GM21529 (cell line): Measurements from ENCODE around the gene AADACL4.
A peak's percentile ranks its signal among the peaks of the same experiment; 100 is the strongest.

Experiments used
- ATAC-seq: cut with Tn5 transposase; IDR thresholded peaks from one replicate; pipeline ENCODE4 v1.9.1; 2021; ENCODE audit not compliant: unreplicated experiment

AADACL4 gene

GRCh38 chr1:12610941-12611340 is 32.9 kb upstream of the AADACL4 start:
- ATAC-seq: no peak

GRCh38 chr1:12613180-12613579 is 30.7 kb upstream of the AADACL4 start:
- ATAC-seq: no peak

GRCh38 chr1:12614402-12615158 is 29.3 kb upstream of the AADACL4 start:
- no peak for ATAC-seq

GRCh38 chr1:12615159-12615864 is 28.6 kb upstream of the AADACL4 start:
- no peak for ATAC-seq

DNA sequence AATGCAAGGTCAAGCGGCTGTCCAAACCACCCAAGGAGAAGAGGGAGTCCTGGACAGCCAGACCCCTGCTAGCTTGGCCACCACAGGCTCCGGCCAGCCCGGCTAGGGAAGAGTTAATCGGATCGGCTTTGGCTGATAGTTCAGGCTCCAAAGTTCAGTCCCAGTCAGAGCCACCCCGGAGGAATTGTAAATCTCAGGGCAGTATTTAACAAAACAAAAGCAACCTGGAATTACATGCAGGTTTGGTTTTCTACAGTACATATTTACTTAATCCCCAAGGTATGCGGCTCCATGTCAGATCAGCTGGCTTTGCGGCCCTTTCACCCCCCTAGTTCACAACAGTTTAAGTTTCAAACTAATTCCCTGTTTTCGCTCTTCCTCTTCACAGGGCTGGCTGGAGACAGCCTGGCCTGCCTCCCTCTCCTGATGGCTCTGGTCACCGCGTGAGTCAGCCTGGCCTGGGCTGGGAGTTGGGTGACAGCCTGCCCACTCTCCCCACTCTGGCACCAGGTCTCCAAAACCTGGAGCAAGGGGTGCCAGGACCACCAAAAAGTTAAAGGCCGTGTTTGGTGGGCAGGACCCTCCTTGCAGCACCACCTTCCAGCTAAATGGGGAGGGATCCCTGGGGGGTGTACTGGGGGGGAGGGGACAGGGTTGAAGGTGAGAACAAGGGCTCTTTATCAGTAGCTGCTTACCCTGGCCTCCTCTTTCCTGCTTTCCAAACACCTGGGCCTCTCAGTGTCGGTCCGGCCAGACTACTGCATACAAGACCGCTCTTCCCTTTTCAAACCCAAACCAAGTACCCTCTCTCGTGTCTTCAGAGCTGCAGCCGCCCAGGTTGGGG is 27.8 kb upstream of the AADACL4 start:
- no peak for ATAC-seq

DNA sequence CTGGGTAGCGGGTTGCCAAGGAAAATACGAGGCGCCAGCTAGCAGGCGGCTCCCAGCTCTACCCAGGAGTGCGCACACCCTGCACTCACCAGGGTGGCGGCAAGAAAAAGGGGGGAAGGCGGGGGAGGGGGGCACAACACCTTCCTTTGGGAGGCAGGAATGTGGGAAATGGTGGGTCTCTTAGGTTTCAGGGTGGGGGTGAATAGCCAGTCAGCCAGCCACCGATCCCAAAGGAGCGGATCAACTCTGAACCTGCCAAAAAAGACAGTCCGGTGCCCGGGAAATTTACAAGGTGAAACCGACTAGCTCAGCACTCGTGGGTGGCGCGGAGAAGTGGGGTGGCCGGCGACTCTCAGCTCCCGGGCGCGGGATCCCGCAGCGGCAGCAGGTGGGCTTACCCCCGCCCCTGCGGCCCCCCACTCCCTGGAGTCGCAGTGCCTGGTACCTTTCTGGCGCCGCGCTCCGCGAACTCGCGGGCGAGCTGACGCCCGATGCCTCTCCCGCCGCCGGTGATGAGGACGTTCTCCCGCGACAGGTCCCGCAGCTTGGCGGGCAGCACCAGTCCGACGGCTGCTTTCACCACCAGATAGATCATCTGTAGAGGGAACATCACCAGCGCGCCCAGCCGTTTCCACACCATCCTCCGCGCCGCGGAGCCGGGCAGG is 27.0 kb upstream of the AADACL4 start:
- no peak for ATAC-seq

DNA sequence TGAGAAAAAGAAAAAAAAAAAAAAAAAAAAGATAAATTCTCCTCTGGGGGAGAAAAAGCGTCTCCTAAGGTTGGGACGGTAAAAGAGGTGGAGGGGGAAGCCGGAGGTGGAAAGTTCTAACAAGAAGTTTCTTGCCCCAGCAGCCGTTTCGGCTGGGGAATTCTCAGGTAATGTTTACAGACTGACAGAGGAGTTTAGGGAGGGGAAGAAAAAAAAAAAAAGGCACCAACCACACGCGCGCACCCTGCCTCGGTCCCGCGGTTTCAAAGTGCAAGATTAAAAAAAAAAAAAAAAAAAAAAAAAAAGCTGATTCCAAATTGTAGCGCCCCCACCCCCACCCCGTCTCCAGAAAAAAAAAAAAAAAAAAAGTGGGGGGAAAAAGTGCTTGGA is 26.4 kb upstream of the AADACL4 start:
- ATAC-seq: no peak

GRCh38 chr1:12617901-12618660 is 25.8 kb upstream of the AADACL4 start, which contains the start of gene DHRS3:
Gene DHRS3 (minus strand): TSS chr1:12618210. CDS start chr1:12617348, 862 bp downstream.
- no peak for ATAC-seq

GRCh38 chr1:12618661-12618964 is 25.3 kb upstream of the AADACL4 start:
- ATAC-seq: no peak

- ATAC-seq: no peak
Measured at GRCh38 chr1:12618965-12619791, 24.7 kb upstream of the AADACL4 start.

DNA sequence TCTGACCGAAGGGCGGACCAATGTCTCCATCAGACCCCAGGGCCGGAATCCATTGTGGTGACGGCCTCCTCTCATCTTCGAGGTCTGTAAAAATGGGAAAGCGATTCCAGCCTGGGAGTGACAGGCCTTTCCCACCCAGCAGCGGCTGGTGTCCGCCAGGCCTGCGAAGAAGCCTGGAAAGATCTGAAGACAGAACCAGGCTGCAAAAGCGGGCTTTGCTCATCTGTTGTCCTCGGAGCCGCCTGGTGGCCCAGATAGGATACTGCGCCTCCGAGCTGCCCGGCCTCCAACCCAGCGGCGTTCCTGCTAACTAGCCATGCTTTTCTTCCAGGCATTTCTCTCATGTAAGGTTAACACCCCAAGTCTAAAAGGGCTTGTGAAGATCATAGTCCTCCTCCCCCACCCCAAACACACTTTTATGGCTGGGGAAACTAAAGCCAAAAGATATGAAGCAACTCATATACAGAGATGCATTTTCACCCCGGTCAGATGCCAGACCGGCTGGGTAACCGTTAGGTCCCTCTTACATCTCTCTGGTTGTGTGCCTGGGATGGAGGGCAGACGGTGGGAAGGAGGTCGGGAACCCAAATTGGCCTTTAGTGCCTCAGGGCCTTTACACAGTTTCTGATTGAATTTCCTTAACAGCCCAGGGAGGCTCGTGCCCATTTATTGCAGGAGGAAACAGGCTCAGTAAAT is 23.9 kb upstream of the AADACL4 start:
- ATAC-seq: peak; percentile 48

- ATAC-seq: no peak
Measured at GRCh38 chr1:12620488-12620865, 23.4 kb upstream of the AADACL4 start.

DNA sequence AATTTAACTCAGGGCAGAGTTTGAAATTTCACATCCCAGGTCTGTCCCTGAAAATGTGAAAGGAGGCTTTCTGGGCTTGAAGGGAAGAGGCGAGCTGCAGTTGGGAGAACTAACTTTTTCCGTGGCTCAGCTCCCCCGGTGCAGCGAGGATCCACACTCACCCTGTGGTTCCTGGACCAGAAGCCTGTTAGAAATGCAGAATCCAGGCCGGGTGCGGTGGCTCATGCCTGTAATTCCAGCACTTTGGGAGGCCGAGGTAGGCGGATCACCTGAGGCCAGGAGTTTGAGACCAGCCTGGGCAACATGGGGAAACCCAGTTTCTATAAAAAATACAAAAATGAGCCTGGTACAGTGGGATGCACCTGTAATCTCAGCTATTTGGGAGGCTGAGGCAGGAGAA is 23.0 kb upstream of the AADACL4 start:
- no peak for ATAC-seq

DNA sequence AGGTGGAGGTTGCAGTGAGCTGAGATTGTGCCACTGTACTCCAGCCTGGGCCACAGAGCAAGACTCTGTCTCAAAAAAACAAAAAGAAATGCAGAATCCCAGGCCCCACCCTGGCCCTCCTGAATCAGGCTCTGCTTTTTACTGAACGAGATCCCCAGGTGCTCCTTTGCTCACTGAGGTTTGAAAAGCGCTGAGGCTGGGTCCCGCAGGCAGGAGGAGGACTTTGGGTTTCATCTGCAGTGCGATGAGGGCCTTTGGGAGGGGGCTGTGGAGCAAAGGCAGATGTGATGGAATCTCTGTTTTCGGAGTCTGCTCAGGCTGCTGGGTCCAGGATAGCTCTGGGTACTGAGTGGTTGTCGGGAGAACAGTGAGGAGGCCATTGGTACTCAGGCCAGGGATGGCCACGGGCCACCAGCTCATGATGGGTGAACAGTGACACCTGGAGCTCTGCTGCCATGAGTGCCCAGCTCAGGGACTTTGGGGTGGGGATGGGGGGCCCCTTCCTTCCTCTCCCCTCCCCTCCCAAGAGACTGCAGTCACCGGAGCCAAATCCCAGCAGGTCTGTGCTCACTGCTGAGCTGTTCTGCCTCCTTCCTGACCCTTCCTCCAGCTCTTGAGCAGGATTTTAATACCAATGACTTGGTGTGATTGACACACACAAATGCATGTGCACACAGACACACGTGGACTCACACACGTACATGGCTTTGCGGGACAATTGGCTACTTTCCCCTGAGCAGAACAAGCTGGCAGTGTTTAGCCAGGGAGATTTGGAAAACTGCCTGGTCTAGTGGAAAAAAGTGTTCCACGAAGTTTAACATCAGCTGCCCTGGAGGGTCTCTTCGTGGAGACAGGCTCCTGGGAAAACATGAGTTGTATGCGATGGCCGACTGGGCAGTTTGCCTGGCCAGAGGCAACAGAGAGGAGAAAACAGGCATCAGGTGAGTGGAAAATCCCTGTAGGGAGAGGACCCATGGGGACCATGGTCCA is 22.2 kb upstream of the AADACL4 start:
- no peak for ATAC-seq

DNA sequence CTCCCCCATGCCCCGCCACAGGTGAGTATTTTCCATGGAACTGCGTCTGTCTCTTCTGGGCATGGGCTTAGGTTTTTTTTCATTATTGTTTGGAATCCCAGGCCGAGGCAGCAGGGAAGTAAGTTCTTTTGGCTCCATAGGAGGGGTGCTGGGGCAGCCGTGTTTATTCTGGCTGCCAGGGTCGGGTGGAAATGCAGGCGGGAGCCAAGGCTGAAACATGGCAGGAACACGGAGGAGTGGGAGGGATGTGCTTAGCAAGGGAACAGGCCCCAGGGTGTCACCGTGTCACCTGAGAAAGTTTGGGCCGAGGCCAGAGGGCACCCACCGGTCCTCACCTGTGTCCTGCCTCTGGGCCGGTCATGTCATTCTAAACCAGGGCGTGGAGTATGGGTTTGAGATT is 21.4 kb upstream of the AADACL4 start:
- no peak for ATAC-seq

GRCh38 chr1:12625276-12625675 is 18.6 kb upstream of the AADACL4 start:
- no peak for ATAC-seq

GRCh38 chr1:12626888-12627287 is 17.0 kb upstream of the AADACL4 start:
- ATAC-seq: no peak

DNA sequence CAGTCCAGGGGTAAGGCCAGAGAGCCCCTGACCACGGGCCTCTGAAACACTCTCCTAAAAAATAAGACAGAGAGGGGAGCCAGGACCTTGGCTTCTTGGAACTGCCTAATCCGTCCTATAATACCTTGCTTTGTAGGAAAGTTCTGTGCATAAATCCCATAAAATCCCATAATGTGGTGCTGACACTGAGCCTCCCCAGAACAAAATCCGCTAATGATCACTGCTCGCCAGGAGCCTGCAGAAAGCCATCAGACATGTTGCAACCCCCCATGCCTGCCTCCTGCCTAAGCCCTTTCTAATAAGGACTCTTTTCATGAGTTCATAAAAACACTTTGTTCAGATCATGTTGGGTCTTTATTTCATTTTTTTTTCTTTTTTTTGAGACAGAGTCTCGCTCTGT is 16.6 kb upstream of the AADACL4 start:
- ATAC-seq: no peak
